Stimulated activated CD4-positive, alpha-beta T cell treated with anti-CD3 and anti-CD28 coated beads, Interleukin-15, amount 100 ng/mL, for 1 hour (primary cell): ENCODE results near the gene JMJD1C.

ENCODE experiments used
- DNase-seq, 2 donors: peaks; one replicate each; pipeline ENCODE4 v3.0.0-alpha.2; 2020; ENCODE audit warnings: low read depth in 1 of 2, low spot score in 1 of 2

The JMJD1C gene

DNA sequence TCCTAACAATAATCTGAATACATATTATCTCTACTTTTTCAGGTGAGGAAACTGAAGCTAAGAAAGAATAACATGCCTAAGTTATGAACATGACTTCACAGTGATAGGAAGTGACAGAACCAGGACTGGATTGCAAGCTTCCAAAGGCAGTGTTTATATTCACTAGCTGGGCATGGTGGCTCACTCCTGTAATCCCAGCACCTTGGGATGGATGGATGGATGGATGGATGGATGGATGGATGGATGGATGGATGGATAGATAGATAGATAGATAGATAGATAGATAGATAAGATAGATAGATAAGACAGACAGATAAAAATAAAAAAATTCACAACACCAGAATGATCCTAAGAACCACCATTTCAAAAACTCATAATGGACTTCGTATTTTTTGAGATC, 18.2 kb upstream of the JMJD1C start:
- no peak for DNase-seq

DNA sequence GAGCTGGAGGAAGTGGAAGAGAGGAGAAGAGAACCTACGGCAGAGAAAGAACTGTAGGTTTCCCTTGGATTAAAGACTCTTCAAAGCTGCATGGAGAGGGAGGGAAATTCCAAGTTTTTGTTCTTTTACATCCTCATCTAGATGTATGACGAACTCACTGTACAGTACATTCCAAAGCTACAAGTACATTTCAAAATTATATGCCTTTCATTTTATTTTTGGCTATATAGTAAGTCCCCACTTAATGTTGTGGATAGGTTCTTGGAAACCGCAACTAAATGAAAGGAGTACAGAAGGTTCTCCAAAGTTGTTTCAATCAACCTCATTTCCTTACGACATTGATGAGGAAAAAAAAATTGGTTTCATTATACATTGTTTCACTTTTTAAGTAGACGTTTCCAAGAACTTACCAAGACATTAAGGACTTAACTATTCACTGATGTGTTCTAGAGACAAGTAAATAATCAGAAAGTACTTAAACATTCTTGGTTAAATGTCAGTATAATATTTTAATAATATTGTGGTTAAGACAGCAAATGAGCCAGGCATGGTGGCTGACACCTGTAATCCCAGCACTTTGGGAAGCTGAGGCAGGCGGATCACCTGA, 16.1 kb upstream of the JMJD1C start:
- DNase-seq: no peak

DNA sequence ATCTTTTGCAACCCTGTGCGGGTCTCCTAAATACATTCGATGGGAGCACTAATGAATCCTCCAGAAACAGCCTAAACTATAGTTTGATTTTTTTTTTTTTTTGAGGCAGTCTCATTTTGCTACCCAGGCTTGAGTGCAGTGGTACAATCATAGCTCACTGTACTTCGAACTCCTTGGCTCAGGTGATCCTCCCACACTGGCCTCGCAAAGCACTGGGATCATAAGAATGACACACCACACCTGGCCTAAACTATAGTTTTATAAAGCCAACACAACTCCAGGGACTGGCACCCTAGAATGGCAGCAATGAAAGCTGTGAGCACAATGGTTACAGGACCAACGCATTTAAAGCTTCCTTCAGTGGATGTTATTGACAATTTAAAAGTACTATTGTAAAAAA, 14.5 kb upstream of the JMJD1C start:
- no peak for DNase-seq

DNA sequence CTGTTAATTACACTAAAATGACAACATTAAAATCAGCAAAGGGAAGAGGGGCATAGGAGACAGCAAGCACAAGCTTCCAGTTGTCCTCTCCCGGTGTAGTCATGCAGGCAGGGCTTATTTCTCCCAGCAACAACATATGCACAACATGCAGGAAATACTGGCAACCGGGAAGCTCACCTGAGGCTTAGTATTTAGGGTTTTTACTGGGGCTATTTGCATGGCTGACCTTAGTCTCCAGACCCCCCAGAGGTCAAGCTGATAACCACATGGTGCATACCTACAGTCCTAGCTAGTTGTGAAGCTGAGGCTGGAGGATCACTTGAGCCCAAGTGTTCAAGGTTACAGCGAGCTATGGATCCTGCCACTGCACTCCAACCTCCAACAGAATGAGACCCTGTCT, 12.8 kb upstream of the JMJD1C start:
- no peak for DNase-seq

DNA sequence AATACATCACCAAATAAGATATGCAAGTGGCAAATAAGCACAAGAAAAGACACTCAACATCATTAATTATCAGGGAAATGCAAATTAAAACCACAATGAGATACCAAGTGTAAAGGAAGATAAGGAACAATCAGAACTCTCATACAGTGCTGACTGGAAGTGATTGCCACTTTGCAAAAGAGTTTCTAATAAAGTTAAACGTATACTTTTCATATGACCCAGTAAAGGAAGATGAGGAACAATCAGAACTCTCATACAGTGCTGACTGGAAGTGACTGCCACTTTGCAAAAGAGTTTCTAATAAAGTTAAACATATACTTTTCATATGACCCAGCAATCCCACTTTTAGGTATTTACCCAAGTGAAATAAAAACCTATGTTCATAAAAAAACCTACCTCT, 12.2 kb upstream of the JMJD1C start:
- DNase-seq: no peak

- DNase-seq: no peak
Measured at GRCh38 chr10:63474488-63474887, 8.7 kb upstream of the JMJD1C start.

GRCh38 chr10:63470928-63471327, 5.2 kb upstream of the JMJD1C start:
- DNase-seq: no peak

DNA sequence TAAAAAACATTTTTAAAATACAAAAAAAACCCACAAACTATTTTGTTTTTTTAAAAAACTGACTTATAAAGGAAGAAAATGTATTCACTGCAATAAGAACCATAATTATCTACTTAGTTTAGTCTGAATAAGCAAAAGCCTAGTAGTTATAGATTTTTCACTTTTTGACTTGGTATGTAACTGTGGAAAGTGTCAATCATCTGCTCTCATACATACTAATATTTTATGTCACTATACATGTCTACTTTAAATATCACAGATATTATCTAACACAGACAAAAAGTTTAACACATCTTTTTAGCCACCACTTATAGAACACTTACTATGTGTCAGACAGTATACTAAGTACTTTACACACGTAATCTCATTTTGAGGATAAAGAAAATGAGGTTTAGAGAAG, 3.2 kb upstream of the JMJD1C start:
- DNase-seq: no peak

DNA sequence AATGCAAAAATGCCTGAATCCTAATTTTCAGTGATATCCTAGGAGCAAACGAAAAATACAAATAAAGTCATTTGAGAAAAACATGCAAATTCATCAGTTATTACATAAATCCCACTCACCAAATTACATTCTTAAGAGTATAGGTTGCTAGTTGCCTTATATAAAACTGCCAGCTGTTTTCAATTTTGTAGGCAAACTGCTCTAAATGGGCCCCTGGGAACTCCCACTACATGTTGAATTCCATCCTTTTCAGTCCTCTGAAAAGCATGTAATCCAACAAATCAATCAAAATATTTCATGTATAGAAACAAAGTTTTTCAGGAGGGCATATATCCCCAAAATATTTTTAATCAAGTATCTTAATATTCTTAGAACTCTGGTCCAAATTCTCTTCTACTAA, 2.1 kb upstream of the JMJD1C start:
- no peak for DNase-seq

DNA sequence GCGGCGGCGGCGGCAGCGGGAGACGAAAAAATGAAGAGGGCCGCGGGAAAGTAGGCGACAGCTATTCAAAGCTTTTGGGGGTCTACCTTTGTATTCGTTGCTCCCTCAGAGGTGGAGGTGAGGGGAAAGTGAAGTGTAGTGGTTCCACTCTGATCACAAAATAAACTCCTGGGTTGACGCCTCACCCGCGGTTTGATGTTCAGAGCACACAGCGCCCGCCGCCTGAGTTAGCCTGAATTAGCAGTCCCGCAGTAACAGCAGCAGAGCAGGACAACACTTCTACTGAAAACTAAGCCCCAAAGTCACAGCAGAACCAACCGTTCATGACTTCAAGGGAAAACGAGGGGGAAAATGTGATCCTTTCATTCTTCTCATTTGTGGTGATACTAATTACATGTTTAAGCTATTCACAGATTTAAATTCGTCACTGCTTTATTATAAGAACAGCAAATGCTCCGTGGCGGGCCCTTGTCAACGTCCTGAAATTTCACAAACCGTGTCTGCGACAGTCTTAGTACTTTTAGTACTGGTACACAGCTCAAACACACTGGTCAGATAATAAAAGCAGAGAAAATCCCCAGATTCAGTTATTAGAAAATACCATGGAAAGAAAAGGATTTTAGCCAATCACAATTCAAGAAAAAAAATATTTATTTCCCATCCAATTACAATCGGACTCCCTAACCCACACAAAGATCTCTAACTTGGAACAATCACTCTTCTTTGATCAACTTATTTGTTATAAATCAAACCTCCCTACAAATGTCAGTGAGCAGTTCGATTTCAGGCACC, 563 bp upstream of the JMJD1C start:
- no peak for DNase-seq

GRCh38 chr10:63464402-63465292, 1.1 kb downstream of the JMJD1C start:
- no peak for DNase-seq

DNA sequence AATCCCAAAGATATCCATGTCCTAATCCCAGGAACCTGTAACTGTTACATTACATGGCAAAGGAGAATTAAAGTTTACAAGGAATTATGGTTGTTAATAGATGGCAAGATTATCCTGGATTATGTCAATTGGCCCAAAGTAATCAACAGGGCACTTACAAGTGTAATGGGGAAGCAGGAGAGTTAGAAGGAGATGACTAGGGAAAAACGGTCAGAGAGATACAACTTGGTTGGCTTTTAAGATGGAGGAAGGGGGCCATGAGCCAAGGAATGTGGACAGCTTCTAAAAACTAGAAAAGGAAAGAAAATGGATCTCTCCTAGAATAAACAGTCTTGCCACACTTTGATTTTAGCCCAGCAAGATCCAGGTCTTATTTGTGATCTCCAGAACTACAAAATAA, 3.3 kb downstream of the JMJD1C start:
- no peak for DNase-seq

DNA sequence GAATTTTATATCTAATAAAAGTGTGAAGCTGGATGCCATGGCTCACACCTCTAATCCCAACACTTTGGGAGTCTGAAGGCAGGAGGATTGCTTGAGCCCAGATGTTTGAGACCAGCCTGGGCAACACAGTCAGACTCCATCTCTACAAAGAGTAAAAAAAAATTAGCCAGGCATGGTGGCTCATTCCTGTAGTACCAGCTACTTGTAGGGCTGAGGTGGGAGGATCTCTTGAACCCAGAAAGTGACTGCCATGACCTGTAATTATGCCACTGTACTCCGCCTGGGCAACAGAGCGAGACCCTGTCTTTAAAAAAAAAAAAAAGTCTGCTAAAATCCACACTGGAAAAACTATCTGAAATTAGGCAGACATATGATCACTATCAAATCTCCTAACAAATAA, 7.6 kb downstream of the JMJD1C start:
- no peak for DNase-seq

DNA sequence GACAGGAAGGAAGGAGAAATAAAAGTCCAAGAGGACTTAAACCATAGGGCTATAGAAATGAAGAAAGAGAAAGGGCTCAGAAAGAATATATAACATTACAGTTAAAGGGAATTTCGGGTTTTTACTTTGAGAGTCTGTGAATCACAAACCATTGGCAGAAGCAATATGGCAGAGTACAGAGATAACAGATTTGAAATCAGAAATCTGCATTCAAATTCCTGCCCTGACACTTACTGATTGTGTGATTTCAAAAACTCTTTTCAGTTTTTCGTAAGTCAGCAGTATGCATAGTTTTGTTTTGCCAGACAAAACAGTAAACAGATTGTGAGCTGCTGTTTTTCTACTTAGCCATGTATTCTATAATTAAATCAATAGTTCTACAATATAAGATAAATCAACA, 8.2 kb downstream of the JMJD1C start:
- no peak for DNase-seq

DNA sequence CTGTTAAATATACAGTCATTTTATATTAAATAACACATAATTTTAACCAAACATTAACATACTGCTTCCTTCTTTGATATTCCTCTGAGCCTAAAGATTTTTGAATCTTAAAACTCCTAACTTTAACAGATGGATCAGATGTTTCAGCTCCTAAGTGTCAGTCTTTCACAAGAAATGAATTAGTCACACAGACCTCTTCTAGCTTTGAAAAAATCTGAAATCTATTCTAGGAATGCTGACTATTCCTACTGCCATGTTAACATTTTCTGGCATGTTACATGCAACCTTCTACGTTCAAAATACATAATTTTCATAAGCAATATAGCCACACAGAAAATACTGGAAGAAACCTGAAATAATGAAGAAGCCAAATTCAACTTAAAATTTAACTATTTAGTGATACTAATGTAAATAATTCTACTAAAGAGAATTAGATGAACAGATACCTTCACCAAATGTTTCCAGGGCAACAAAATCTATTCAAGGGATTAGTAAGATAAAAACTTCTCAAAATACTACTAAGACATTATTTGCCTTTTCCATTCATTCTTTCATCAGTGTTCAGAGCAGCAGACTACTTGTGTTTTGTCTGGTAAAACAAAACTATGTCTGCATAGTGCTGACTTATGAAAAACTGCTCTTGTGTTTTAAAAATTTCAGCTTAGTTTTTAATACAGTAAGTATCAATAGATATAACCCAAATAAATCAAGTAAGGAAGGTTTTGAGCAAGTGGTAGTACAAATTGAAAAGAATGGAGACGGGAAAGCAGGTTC, 9.2 kb downstream of the JMJD1C start:
- no peak for DNase-seq

DNA sequence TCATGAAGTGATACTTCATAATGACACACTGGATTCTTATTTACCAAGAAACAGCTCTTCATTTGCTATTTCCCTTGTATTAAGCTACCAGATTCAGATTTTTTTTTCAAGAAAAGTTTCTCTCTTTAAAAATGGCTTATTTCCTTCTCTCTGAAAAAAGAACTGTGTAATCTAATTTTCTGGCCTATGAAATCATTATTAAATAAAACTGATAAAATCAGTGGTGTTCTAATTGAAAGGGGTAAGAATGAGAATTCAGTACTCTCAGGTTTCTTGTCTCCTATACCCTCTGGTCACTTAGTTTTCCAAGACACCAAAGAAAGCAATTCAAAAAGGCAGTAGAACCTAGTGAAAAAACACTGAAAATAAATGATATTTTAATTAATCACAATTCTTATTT, 10.3 kb downstream of the JMJD1C start:
- no peak for DNase-seq

GRCh38 chr10:63454631-63455030, 11.1 kb downstream of the JMJD1C start:
- no peak for DNase-seq

GRCh38 chr10:63452524-63452923, 13.3 kb downstream of the JMJD1C start:
- no peak for DNase-seq

GRCh38 chr10:63446716-63447440, 18.9 kb downstream of the JMJD1C start:
- no peak for DNase-seq

DNA sequence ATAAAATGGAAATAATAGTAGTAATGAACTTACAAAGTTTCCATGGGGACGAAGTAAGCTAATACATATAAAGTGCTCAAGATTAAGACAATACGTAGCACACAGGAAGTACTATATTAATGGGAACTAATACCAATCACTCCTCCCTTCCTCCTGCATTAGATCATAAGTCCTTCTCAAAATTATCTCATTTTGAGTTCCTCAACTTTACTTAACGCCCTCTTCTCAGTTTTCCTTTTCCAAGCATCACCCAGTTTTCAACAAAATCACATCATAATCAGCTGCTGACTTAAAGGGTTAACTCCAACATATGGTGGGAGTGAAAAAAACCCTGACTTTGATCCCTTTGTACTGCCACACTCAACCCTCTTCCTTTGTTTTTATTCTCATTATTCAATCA, 24.4 kb downstream of the JMJD1C start:
- DNase-seq: no peak

DNA sequence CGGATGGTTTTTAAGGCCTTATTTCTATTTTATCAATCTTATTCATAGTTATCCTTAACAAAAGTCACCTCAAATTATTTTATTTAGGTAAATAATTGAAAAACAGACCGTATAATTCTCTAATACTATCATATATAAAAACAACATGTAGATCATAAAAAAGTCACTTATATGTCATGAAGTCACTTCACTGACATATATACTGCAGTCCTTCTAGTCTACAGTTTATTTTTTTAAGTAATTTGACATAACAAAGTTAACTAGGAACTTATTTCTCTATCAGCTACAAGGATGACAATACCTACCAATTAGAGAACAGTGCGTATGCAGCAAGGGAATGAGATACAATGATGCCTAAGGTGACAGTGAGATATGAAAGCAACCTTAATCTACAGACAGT, 26.2 kb downstream of the JMJD1C start:
- DNase-seq: no peak
